OCI-LY7 (cell line): ENCODE measurements around the gene CUEDC2. TPM values are rescaled to one million over a fixed set of nuclear protein-coding genes. Genes with fewer than 3 reads are reported as not detected.

Experiments
- BruUV-seq: library from RNA; stranded (reverse); fragments of 400-500 nt; replicated peaks from 2 replicates; lab custom pipeline; 2021; lab: Mats Ljungman, UMichigan
- CTCF ChIA-PET: fragments of 300-600 bp; sonication (Branson Sonifier 250); formaldehyde crosslinking; loops from one replicate; lab custom pipeline; 2022; ENCODE audit warnings: antibody characterized with exemption; ENCODE audit not compliant: unreplicated experiment; lab: Charles Lee
- POLR2A ChIA-PET: fragments of 300-600 bp; sonication (Branson Sonifier 250); formaldehyde crosslinking; loops from one replicate; lab custom pipeline; 2022; ENCODE audit warnings: antibody characterized with exemption; lab: Charles Lee
- DNase-seq: peaks from one replicate; pipeline ENCODE4 v3.0.0-alpha.2; 2015; ENCODE audit warnings: low spot score
- H2AFZ ChIP-seq: fragments of 200-600 bp; sonication (generic), shearing (Covaris generic); 2 replicates; pipeline ENCODE4 v1.6.1; 2014; ENCODE audit warnings: mild to moderate bottlenecking, antibody characterized with exemption, low read length, moderate library complexity
- H3K27ac ChIP-seq: fragments of 200-600 bp; sonication (generic); 2 replicates; pipeline ENCODE4 v1.5.1; 2014; ENCODE audit warnings: mixed run types, low read depth, mild to moderate bottlenecking, moderate library complexity, low read length, inconsistent platforms; ENCODE audit not compliant: poor library complexity, severe bottlenecking
- H3K36me3 ChIP-seq: fragments of 200-600 bp; sonication (generic); 2 replicates; pipeline ENCODE4 v1.6.1; 2014; ENCODE audit warnings: mild to moderate bottlenecking, antibody characterized with exemption, low read length, moderate library complexity, mixed read lengths; ENCODE audit not compliant: insufficient read depth
- H3K4me1 ChIP-seq: fragments of 200-600 bp; sonication (generic); 2 replicates; pipeline ENCODE4 v1.5.1; 2014; ENCODE audit warnings: mild to moderate bottlenecking, low read length; ENCODE audit not compliant: insufficient read depth, poor library complexity, severe bottlenecking
- H3K4me2 ChIP-seq: fragments of 200-600 bp; sonication (generic); 2 replicates; pipeline ENCODE4 v1.6.1; 2014; ENCODE audit warnings: mild to moderate bottlenecking, low read length
- H3K4me3 ChIP-seq: fragments of 200-600 bp; sonication (generic); 2 replicates; pipeline ENCODE4 v1.5.1; 2014; ENCODE audit warnings: mild to moderate bottlenecking, low read depth, low read length; ENCODE audit not compliant: poor library complexity, severe bottlenecking
- H3K79me2 ChIP-seq: fragments of 200-600 bp; sonication (generic); 2 replicates; pipeline ENCODE4 v1.6.1; 2016; ENCODE audit warnings: low read depth, mild to moderate bottlenecking, low read length, moderate library complexity, mixed read lengths; ENCODE audit not compliant: insufficient read depth
- H3K9me2 ChIP-seq: fragments of 200-600 bp; sonication (generic); 2 replicates; pipeline ENCODE4 v1.6.1; 2016; ENCODE audit warnings: mild to moderate bottlenecking, low read length, mixed read lengths; ENCODE audit not compliant: insufficient read depth
- H3K9me3 ChIP-seq: fragments of 200-600 bp; sonication (generic); 2 replicates; pipeline ENCODE4 v1.6.1; 2014; ENCODE audit warnings: mild to moderate bottlenecking, mixed run types, low read length, mixed read lengths
- H4K20me1 ChIP-seq: fragments of 200-600 bp; sonication (generic); 2 replicates; pipeline ENCODE4 v1.6.1; 2014; ENCODE audit warnings: mild to moderate bottlenecking, antibody characterized with exemption, low read length, moderate library complexity, mixed read lengths; ENCODE audit not compliant: insufficient read depth
- EZH2phosphoT487 ChIP-seq: fragments of 200-600 bp; sonication (generic); IDR thresholded peaks from 2 replicates; pipeline ENCODE4 v1.6.1; 2018; ENCODE audit warnings: low read depth, borderline replicate concordance, mild to moderate bottlenecking, mixed run types, antibody characterized with exemption, low read length, moderate library complexity, mixed read lengths
- intact Hi-C: fragments of 100-400 bp; cut with micrococcal nuclease; formaldehyde crosslinking; loops from one replicate; pipeline ENCODE4 v1.10.0; 2022; ENCODE audit not compliant: unreplicated experiment
- total RNA-seq, 2 experiments: library from RNA; depleted of rRNA in 1 of 2; stranded (reverse); fragments of >200 nt in 1 of 2; shearing (Covaris generic) in 1 of 2; gene quantifications; 2 replicates each; pipeline ENCODE4 v1.2.3, GENCODE V29; 2014 to 2022
- TF ChIP-seq, protein P1 (sequence below): fragments of 200-600 bp; sonication (generic); conservative IDR thresholded peaks from 2 replicates; pipeline ENCODE4 v1.5.1; 2014; ENCODE audit warnings: mild to moderate bottlenecking, antibody characterized with exemption, low read length, moderate library complexity, mixed read lengths

The CUEDC2 gene
- total RNA-seq, 2 experiments from 2014 or later, result 48.9 to 73.3 TPM

DNA sequence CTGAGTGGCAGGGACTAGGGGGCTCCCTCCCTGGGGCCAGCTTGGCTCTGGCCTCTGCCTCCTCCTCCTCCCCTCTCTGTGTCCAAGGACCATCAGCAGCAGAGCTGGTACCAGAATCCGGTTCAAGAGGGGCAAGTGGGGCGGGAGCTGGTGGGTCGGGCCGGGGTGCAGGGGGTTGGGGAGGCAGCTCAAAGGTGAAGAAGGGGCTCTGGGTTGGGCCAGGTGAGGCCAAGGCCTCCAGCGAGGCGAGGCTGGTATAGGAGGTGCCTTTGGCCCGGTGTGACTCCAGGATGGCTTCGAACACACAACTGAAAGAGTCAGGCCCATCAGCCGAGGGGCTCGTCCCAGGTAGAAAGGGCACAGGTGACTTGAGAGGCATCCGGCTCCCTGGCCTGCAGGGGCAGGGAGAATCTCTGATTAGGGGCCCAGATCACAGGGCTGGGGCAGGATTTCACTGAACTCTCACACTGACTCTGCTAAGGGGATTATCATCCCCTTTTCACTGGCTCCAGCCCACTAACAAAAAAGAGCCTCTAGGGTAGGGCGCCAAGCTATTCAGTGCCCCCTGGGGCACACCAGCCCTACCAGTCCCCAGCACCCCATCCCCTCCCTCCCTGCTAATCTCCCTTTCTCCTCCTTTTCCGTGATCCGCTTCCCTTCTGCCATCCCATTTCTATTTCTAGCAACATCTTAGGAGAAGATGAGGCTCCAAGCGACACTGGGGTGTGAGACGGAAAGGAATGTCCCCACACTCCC is 18.4 kb downstream of the CUEDC2 start:
- Histone ChIP-seq H3K4me3 (no peak overlapping the region), H2AFZ (no peak overlapping the region), H4K20me1 (peaks cover 5% of the 10 kb centered on the region; the same call in 1 of the 2 replicates), H3K27ac (no peak overlapping the region), H3K9me3 (no peaks in the 10 kb centered on the region), H3K79me2 (no peaks in the 10 kb centered on the region), H3K36me3 (no peaks in the 10 kb centered on the region), H3K9me2 (no peaks in the 10 kb centered on the region), H3K4me2 (no peak overlapping the region), H3K4me1 (peaks cover 34% of the 10 kb centered on the region)
- TF ChIP-seq EZH2phosphoT487, result no peak
- TF ChIP-seq, protein P1, sequence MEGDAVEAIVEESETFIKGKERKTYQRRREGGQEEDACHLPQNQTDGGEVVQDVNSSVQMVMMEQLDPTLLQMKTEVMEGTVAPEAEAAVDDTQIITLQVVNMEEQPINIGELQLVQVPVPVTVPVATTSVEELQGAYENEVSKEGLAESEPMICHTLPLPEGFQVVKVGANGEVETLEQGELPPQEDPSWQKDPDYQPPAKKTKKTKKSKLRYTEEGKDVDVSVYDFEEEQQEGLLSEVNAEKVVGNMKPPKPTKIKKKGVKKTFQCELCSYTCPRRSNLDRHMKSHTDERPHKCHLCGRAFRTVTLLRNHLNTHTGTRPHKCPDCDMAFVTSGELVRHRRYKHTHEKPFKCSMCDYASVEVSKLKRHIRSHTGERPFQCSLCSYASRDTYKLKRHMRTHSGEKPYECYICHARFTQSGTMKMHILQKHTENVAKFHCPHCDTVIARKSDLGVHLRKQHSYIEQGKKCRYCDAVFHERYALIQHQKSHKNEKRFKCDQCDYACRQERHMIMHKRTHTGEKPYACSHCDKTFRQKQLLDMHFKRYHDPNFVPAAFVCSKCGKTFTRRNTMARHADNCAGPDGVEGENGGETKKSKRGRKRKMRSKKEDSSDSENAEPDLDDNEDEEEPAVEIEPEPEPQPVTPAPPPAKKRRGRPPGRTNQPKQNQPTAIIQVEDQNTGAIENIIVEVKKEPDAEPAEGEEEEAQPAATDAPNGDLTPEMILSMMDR, result no peak
- ChIA-PET POLR2A (interaction anchor here (0.7 to 1.0 kb wide), 2 partner anchors 19 to 36 kb away, joined by 3 read pairs; no protein-coding TSS in a partner anchor), CTCF (no interaction called here)
- no TSS peak for BruUV-seq
- intact Hi-C loops, result no loop called here
- no peak for DNase-seq

DNA sequence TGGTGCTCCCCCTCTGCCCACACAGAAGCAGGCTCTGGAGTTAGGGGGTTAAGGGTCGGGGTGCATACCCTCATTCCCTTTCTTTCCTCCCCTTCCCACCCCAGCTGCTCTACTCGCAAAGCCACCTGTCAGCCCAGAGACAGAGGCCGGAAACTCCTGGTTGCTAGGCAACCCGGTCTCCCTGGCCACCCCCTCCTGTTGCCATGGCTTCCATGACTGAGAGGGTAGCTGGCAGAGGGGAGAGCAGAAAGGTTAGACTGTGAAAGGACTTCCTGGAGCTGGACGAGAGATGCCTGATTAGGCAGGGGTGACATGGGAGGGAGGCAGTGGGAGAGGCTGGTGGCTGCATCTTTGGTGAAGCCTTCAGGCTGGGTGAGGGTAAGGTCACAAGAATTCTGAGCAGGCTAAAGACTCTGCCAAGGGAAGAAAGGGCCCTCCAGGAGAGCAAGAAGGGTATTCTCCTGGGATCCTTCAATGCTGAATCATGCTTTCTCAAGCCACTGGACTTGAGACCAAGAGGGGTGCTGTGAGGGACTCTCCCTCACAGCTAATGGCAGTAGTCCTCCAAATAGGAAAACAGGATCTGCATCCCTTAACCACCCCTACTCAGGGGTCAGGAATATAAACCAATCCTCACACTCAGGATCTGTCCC is 19.2 kb downstream of the CUEDC2 start:
- H3K27ac ChIP-seq, result no peak overlapping the region
- H3K36me3 ChIP-seq, result no peaks in the 10 kb centered on the region
- H3K9me2 ChIP-seq, result no peaks in the 10 kb centered on the region
- H3K4me1 ChIP-seq, result peaks cover 27% of the 10 kb centered on the region
- DNase-seq, result peak; percentile 84
- BruUV-seq, result no TSS peak
- CTCF ChIA-PET, result no interaction called here
- H3K4me2 ChIP-seq, result peak overlapping the region; percentile 53
- no peak overlapping the region for H3K4me3 ChIP-seq
- peaks cover 5% of the 10 kb centered on the region; the same call in 1 of the 2 replicates for H4K20me1 ChIP-seq
- no peak overlapping the region for H2AFZ ChIP-seq
- H3K79me2 ChIP-seq, result no peaks in the 10 kb centered on the region
- no peak for TF ChIP-seq EZH2phosphoT487
- TF ChIP-seq, protein P1, result no peak
- POLR2A ChIA-PET, result interaction anchor here (0.7 to 1.0 kb wide), 2 partner anchors 20 to 37 kb away, joined by 3 read pairs; no protein-coding TSS in a partner anchor
- no peaks in the 10 kb centered on the region for H3K9me3 ChIP-seq
- intact Hi-C loops, result no loop called here
